IMR-90 (cell line): ENCODE data around the gene INAVA. TPM values are rescaled to one million over a fixed set of nuclear protein-coding genes. Genes with fewer than 3 reads are reported as not detected.

Experiments used
- ATAC-seq: fragments of 200-7000 bp; cut with Tn5 transposase; 2 replicates; pipeline ENCODE4 v1.9.1; 2020; ENCODE audit warnings: low read depth, mild to moderate bottlenecking, moderate library complexity
- BruUV-seq: library from RNA; stranded (reverse); fragments of 400-500 nt; replicated peaks from 2 replicates; lab custom pipeline; 2021; lab: Mats Ljungman, UMichigan
- CTCF ChIA-PET: fragments of 300-600 bp; formaldehyde crosslinking; extraction: SDS; loops from one replicate; lab custom pipeline; 2021; ENCODE audit warnings: antibody characterized with exemption; lab: Yijun Ruan, JAX
- POLR2A ChIA-PET: fragments of 300-600 bp; sonication (Branson Sonifier 250); formaldehyde crosslinking; loops from one replicate; lab custom pipeline; 2022; ENCODE audit warnings: antibody characterized with exemption; ENCODE audit not compliant: unreplicated experiment; lab: Charles Lee
- DNase-seq: peaks from one replicate; pipeline ENCODE4 v3.0.0; 2013
- H2AFZ ChIP-seq: replicated peaks from 2 replicates; pipeline ENCODE3; 2013; ENCODE audit warnings: low read length, mild to moderate bottlenecking; ENCODE audit not compliant: poor library complexity
- H2AK5ac ChIP-seq: 2 replicates; pipeline ENCODE4 v1.6.1; 2013; ENCODE audit warnings: low read depth, low read length, inconsistent platforms
- H2AK9ac ChIP-seq: replicated peaks from 2 replicates; pipeline ENCODE3; 2013; ENCODE audit warnings: mild to moderate bottlenecking, low read depth, low read length, moderate library complexity; ENCODE audit not compliant: poor library complexity
- H2BK120ac ChIP-seq: 2 replicates; pipeline ENCODE4 v1.6.1; 2013; ENCODE audit warnings: low read depth, low read length, inconsistent platforms
- H2BK15ac ChIP-seq: 3 replicates; pipeline ENCODE4 v1.6.1; 2013; ENCODE audit warnings: low read depth, low read length, inconsistent platforms
- H2BK20ac ChIP-seq: 2 replicates; pipeline ENCODE4 v1.6.1; 2013; ENCODE audit warnings: low read depth, mild to moderate bottlenecking, inconsistent platforms, low read length, moderate library complexity
- H2BK5ac ChIP-seq: 2 replicates; pipeline ENCODE4 v1.6.1; 2013; ENCODE audit warnings: mild to moderate bottlenecking, low read depth, low read length, inconsistent platforms; ENCODE audit not compliant: poor library complexity, severe bottlenecking
- H3K14ac ChIP-seq: replicated peaks from 2 replicates; pipeline ENCODE4 v1.6.1; 2013; ENCODE audit warnings: low read depth, low read length, inconsistent platforms
- H3K18ac ChIP-seq: 2 replicates; pipeline ENCODE4 v1.6.1; 2013; ENCODE audit warnings: low read depth, low read length, control low read depth
- H3K23ac ChIP-seq: 2 replicates; pipeline ENCODE4 v1.6.1; 2013; ENCODE audit warnings: low read depth, low read length, inconsistent platforms
- H3K27ac ChIP-seq: 2 replicates; pipeline ENCODE4 v1.5.1; 2013; ENCODE audit warnings: mild to moderate bottlenecking, control low read depth, low read length; ENCODE audit not compliant: insufficient read depth
- H3K27me3 ChIP-seq: 2 replicates; pipeline ENCODE4 v1.6.1; 2013; ENCODE audit warnings: low read length; ENCODE audit not compliant: control insufficient read depth, insufficient read depth
- H3K36me3 ChIP-seq: 2 replicates; pipeline ENCODE4 v1.6.1; 2013; ENCODE audit warnings: low read length, mixed read lengths; ENCODE audit not compliant: control insufficient read depth, insufficient read depth
- H3K4ac ChIP-seq: 2 replicates; pipeline ENCODE4 v1.6.1; 2013; ENCODE audit warnings: low read depth, low read length, inconsistent platforms
- H3K4me1 ChIP-seq: 2 replicates; pipeline ENCODE4 v1.6.1; 2013; ENCODE audit warnings: low read length, mixed read lengths; ENCODE audit not compliant: control insufficient read depth, insufficient read depth
- H3K4me2 ChIP-seq: 2 replicates; pipeline ENCODE4 v1.6.1; 2013; ENCODE audit warnings: low read depth, mild to moderate bottlenecking, control low read depth, low read length, moderate library complexity
- H3K4me3 ChIP-seq: 2 replicates; pipeline ENCODE4 v1.5.1; 2013; ENCODE audit warnings: low read depth, mild to moderate bottlenecking, control low read depth, low read length, moderate library complexity; ENCODE audit not compliant: insufficient read depth
- H3K56ac ChIP-seq: 2 replicates; pipeline ENCODE4 v1.6.1; 2013; ENCODE audit warnings: low read length, inconsistent platforms; ENCODE audit not compliant: insufficient read depth; ENCODE audit errors: extremely low read depth
- H3K79me1 ChIP-seq, 2 experiments: 2 replicates each; pipeline ENCODE4 v1.6.1; 2013; ENCODE audit warnings: low read length in 2 of 2, inconsistent platforms in 1 of 2, low read depth in 1 of 2
- H3K9ac ChIP-seq: 2 replicates; pipeline ENCODE4 v1.6.1; 2013; ENCODE audit warnings: low read depth, low read length, control low read depth
- H3K9me1 ChIP-seq: 2 replicates; pipeline ENCODE4 v1.6.1; 2013; ENCODE audit warnings: low read length, inconsistent platforms; ENCODE audit not compliant: insufficient read depth
- H3K9me3 ChIP-seq: 2 replicates; pipeline ENCODE4 v1.6.1; 2013; ENCODE audit warnings: low read length; ENCODE audit not compliant: control insufficient read depth, insufficient read depth
- H4K20me1 ChIP-seq: 2 replicates; pipeline ENCODE4 v1.6.1; 2013; ENCODE audit warnings: low read length, inconsistent platforms; ENCODE audit not compliant: insufficient read depth
- H4K5ac ChIP-seq: 2 replicates; pipeline ENCODE4 v1.6.1; 2013; ENCODE audit warnings: mild to moderate bottlenecking, low read depth, low read length, control low read depth
- H4K8ac ChIP-seq, 2 experiments: 2 replicates each; pipeline ENCODE4 v1.6.1; 2013; ENCODE audit warnings: low read depth in 2 of 2, low read length in 2 of 2, control low read depth in 1 of 2, inconsistent platforms in 1 of 2
- H4K91ac ChIP-seq: 2 replicates; pipeline ENCODE4 v1.6.1; 2013; ENCODE audit warnings: low read depth, low read length, inconsistent platforms; ENCODE audit not compliant: insufficient read depth
- BHLHE40 ChIP-seq: fragments of 150-350 bp; IDR thresholded peaks from 2 replicates; pipeline ENCODE4 v1.6.1; 2016; ENCODE audit warnings: mild to moderate bottlenecking, low read depth, low read length
- CEBPB ChIP-seq: IDR thresholded peaks from 2 replicates; pipeline ENCODE4 v1.6.1; 2012; ENCODE audit warnings: low read depth, low read length, improper control_type of control experiment
- CHD1 ChIP-seq: IDR thresholded peaks from 2 replicates; pipeline ENCODE4 v1.6.1; 2012; ENCODE audit warnings: low read depth, low read length, improper control_type of control experiment
- FOS ChIP-seq: fragments of 150-350 bp; IDR thresholded peaks from 2 replicates; pipeline ENCODE4 v1.6.1; 2016; ENCODE audit warnings: low read depth, low read length
- MAFK ChIP-seq: IDR thresholded peaks from 2 replicates; pipeline ENCODE4 v1.6.1; 2012; ENCODE audit warnings: low read depth, low read length, improper control_type of control experiment
- MAZ ChIP-seq: IDR thresholded peaks from 2 replicates; pipeline ENCODE4 v1.6.1; 2012; ENCODE audit warnings: low read depth, mild to moderate bottlenecking, low read length, improper control_type of control experiment, moderate library complexity, borderline replicate concordance
- MXI1 ChIP-seq: IDR thresholded peaks from 2 replicates; pipeline ENCODE4 v1.6.1; 2012; ENCODE audit warnings: low read depth, mild to moderate bottlenecking, low read length, moderate library complexity, borderline replicate concordance
- NFE2L2 ChIP-seq: fragments of 150-350 bp; IDR thresholded peaks from 2 replicates; pipeline ENCODE4 v1.6.1; 2016; ENCODE audit warnings: low read depth, mild to moderate bottlenecking, low read length
- POLR2A ChIP-seq: IDR thresholded peaks from 2 replicates; pipeline ENCODE4 v1.6.1; 2012; ENCODE audit warnings: mild to moderate bottlenecking, low read depth, low read length
- RAD21 ChIP-seq: IDR thresholded peaks from 2 replicates; pipeline ENCODE4 v1.6.1; 2012; ENCODE audit warnings: low read length, improper control_type of control experiment
- RCOR1 ChIP-seq: IDR thresholded peaks from 2 replicates; pipeline ENCODE4 v1.6.1; 2012; ENCODE audit warnings: mild to moderate bottlenecking, low read length, improper control_type of control experiment; ENCODE audit not compliant: insufficient replicate concordance
- RFX5 ChIP-seq: IDR thresholded peaks from 2 replicates; pipeline ENCODE4 v1.8.0; 2012; ENCODE audit warnings: low read depth, mild to moderate bottlenecking, low read length, moderate library complexity
- SMC3 ChIP-seq: fragments of 150-350 bp; IDR thresholded peaks from 2 replicates; pipeline ENCODE4 v1.6.1; 2016; ENCODE audit warnings: low read depth, mild to moderate bottlenecking, antibody characterized with exemption, low read length, moderate library complexity
- WGBS, 2 experiments: methylation state at CpG; one replicate each; pipeline versions ENCODE4 v1.1.5 to v1.1.7; 2013; ENCODE audit warnings: missing lambda C conversion rate in 2 of 2; ENCODE audit not compliant: insufficient read length in 1 of 2; ENCODE audit errors: extremely low coverage in 2 of 2; 5-methylcytosine and 5-hydroxymethylcytosine counted together
- dilution Hi-C: fragments of 300-500 bp; cut with HindIII; formaldehyde crosslinking; loops from one replicate; pipeline ENCODE4 v1.14.3; 2018; ENCODE audit warnings: low sequenced_read_pairs; ENCODE audit not compliant: unreplicated experiment
- in situ Hi-C: fragments of 300-500 bp; cut with MboI; formaldehyde crosslinking; loops from 3 replicates; pipeline ENCODE4 v1.14.3; 2019; ENCODE audit warnings: low sequenced_read_pairs, inconsistent platforms, mixed read lengths
- intact Hi-C: fragments of 100-400 bp; cut with micrococcal nuclease; formaldehyde crosslinking; loops from 2 replicates; pipeline ENCODE4 v1.10.0; 2022
- polyA plus RNA-seq, 3 experiments: library from polyadenylated mRNA; depleted of rRNA; stranded (reverse); fragments of >200 nt; gene quantifications; 2 replicates each; pipeline ENCODE4 v1.2.3, GENCODE V29; 2012; ENCODE audit warnings: low replicate concordance in 1 of 3
- total RNA-seq: library from RNA; depleted of rRNA; stranded (reverse); fragments of >200 nt; gene quantifications from 2 replicates; pipeline ENCODE4 v1.2.3, GENCODE V29; 2012
- TF ChIP-seq, protein P1 (sequence below): fragments of 150-350 bp; IDR thresholded peaks from 2 replicates; pipeline ENCODE4 v1.6.1; 2017; ENCODE audit warnings: mild to moderate bottlenecking, antibody characterized with exemption, low read length, low read depth
- TF ChIP-seq, protein P2 (sequence below): conservative IDR thresholded peaks from 2 replicates; pipeline ENCODE4 v1.5.1; 2012; ENCODE audit warnings: mild to moderate bottlenecking, low read depth, low read length, improper control_type of control experiment
- TF ChIP-seq, protein P3 (sequence below): fragments of 150-350 bp; IDR thresholded peaks from 2 replicates; pipeline ENCODE4 v1.6.1; 2016; ENCODE audit warnings: low read depth, mild to moderate bottlenecking, low read length, moderate library complexity, borderline replicate concordance

Gene INAVA
- total and polyA plus RNA-seq, 2 of the 4 experiments (the other 2 are of a cell fraction) = under 0.01 to 0.07 TPM

DNA sequence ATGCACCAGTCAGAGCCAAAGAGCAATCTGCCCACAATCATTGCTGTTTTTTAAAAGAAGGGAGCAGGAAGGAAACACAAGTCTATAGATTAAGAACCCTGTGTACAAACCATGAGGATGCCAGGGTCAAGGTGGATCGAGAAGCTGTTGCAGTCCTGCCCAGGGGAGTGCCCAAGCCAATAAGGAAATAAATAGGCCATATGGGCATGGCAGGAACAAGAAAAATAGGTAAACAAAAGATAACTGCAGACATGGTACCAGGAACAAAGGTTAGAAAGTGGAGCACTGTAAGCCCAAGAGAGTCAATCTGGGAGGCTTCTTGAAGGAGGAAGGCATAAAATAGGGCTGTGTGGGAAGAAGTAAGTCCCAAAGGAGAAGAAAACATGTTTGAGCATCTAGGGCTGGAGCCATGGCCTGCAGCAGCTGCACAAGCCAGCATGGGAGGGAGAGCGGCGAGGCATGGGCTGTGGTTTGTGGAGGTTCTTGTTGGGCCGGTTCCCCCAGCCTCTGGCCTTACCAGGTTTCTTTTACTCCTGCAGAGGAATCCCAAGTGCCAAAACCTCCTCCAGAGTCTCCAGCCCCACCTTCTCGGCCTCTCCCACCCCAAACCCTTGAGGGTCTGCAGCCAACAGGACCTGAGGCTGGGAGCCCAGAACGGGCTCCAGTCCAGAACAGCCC is 13.6 kb downstream of the INAVA start:
- Histone ChIP-seq H3K4ac (no peak overlapping the region), H3K14ac (no peak overlapping the region), H2AFZ (no peak overlapping the region), H2AK9ac (no peak overlapping the region), H3K9me1 (no peaks in the 10 kb centered on the region), H3K27me3 (peaks cover 26% of the 10 kb centered on the region), H3K4me1 (no peaks in the 10 kb centered on the region), H3K23ac (no peak overlapping the region), H4K91ac (no peak overlapping the region), H2AK5ac (no peak overlapping the region), H3K79me1 (no peaks in the 10 kb centered on the region), H2BK5ac (no peak overlapping the region), H3K9ac (no peak overlapping the region), H4K5ac (no peak overlapping the region), H3K18ac (no peak overlapping the region), H2BK20ac (no peak overlapping the region), H2BK15ac (no peak overlapping the region), H3K27ac (no peak overlapping the region), H3K4me2 (no peak overlapping the region), H3K9me3 (no peaks in the 10 kb centered on the region), H3K4me3 (no peak overlapping the region), H3K56ac (no peak overlapping the region), H4K20me1 (no peaks in the 10 kb centered on the region), H4K8ac (no peak overlapping the region), H2BK120ac (no peak overlapping the region), H3K36me3 (no peaks in the 10 kb centered on the region)
- BruUV-seq = no TSS peak
- ChIA-PET CTCF (no interaction called here), POLR2A (no interaction called here)
- dilution Hi-C loops (no loop called here), in situ Hi-C loops (no loop called here), intact Hi-C loops (no loop called here)
- WGBS, 2 experiments = no CpG with 5 or more reads among the region's 6 CpGs
- no peak for TF ChIP-seq SMC3
- no peak for TF ChIP-seq FOS
- TF ChIP-seq, protein P1, sequence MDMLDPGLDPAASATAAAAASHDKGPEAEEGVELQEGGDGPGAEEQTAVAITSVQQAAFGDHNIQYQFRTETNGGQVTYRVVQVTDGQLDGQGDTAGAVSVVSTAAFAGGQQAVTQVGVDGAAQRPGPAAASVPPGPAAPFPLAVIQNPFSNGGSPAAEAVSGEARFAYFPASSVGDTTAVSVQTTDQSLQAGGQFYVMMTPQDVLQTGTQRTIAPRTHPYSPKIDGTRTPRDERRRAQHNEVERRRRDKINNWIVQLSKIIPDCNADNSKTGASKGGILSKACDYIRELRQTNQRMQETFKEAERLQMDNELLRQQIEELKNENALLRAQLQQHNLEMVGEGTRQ = no peak
- TF ChIP-seq NFE2L2 = no peak
- no peak for TF ChIP-seq MAFK
- TF ChIP-seq MAZ = no peak
- TF ChIP-seq, protein P2, sequence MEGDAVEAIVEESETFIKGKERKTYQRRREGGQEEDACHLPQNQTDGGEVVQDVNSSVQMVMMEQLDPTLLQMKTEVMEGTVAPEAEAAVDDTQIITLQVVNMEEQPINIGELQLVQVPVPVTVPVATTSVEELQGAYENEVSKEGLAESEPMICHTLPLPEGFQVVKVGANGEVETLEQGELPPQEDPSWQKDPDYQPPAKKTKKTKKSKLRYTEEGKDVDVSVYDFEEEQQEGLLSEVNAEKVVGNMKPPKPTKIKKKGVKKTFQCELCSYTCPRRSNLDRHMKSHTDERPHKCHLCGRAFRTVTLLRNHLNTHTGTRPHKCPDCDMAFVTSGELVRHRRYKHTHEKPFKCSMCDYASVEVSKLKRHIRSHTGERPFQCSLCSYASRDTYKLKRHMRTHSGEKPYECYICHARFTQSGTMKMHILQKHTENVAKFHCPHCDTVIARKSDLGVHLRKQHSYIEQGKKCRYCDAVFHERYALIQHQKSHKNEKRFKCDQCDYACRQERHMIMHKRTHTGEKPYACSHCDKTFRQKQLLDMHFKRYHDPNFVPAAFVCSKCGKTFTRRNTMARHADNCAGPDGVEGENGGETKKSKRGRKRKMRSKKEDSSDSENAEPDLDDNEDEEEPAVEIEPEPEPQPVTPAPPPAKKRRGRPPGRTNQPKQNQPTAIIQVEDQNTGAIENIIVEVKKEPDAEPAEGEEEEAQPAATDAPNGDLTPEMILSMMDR = no peak
- TF ChIP-seq, protein P3, sequence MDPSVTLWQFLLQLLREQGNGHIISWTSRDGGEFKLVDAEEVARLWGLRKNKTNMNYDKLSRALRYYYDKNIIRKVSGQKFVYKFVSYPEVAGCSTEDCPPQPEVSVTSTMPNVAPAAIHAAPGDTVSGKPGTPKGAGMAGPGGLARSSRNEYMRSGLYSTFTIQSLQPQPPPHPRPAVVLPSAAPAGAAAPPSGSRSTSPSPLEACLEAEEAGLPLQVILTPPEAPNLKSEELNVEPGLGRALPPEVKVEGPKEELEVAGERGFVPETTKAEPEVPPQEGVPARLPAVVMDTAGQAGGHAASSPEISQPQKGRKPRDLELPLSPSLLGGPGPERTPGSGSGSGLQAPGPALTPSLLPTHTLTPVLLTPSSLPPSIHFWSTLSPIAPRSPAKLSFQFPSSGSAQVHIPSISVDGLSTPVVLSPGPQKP = no peak
- TF ChIP-seq RCOR1 = no peak
- TF ChIP-seq CEBPB = no peak
- no peak for TF ChIP-seq MXI1
- TF ChIP-seq BHLHE40 = no peak
- no peak for TF ChIP-seq POLR2A
- no peak for TF ChIP-seq RAD21
- TF ChIP-seq RFX5 = no peak
- TF ChIP-seq CHD1 = no peak
- DNase-seq = no peak
- no peak for ATAC-seq
